Stomach (tissue), 9 donors: ENCODE measurements around the gene TEX261. TPM values are rescaled to one million over a fixed set of nuclear protein-coding genes. Genes with fewer than 3 reads are reported as not detected.

Experiments used
- DNase-seq, 2 donors: peaks; one replicate each; pipeline versions ENCODE4 v3.0.0 to v3.0.0-alpha.2; 2013 to 2019
- H3K27ac ChIP-seq, 5 donors: fragments of 200-600 bp in 4 of 5; sonication (generic) in 4 of 5; one replicate each; pipeline ENCODE4 v1.5.1; 2013 to 2019; ENCODE audit warnings: mild to moderate bottlenecking in 1 of 5, moderate library complexity in 1 of 5
- H3K27me3 ChIP-seq, 3 donors: fragments of 200-600 bp; sonication (generic); one replicate each; pipeline ENCODE4 v1.5.1; 2017 to 2019; ENCODE audit warnings: mixed run types in 1 of 3
- H3K36me3 ChIP-seq, 4 donors: fragments of 200-600 bp; sonication (generic); 1 replicate in 3 of 4; 2 replicates in 1 of 4; pipeline ENCODE4 v1.5.1; 2016 to 2019
- H3K4me1 ChIP-seq, 4 donors: fragments of 200-600 bp; sonication (generic); one replicate each; pipeline ENCODE4 v1.5.1; 2016 to 2019
- H3K4me3 ChIP-seq, 4 donors: fragments of 200-600 bp; sonication (generic) in 3 of 4; one replicate each; pipeline ENCODE4 v1.5.1; 2016 to 2019; ENCODE audit warnings: mild to moderate bottlenecking in 1 of 4
- H3K9me3 ChIP-seq, 4 donors: fragments of 200-600 bp; sonication (generic); one replicate each; pipeline ENCODE4 v1.5.1; 2016 to 2019
- CTCF ChIP-seq, 7 experiments: fragments of 450-650 bp in 4 of 7; fragments of 200-600 bp in 3 of 7; sonication (generic) in 3 of 7; IDR thresholded peaks; one replicate each; pipeline ENCODE4 v1.5.1; 2016 to 2019; ENCODE audit warnings: antibody characterized with exemption in 7 of 7, control low read depth in 2 of 7, mild to moderate bottlenecking in 1 of 7
- EP300 ChIP-seq: sonication (generic); formaldehyde crosslinking; IDR thresholded peaks from one replicate; pipeline ENCODE4 v1.6.1; 2017; ENCODE audit warnings: antibody characterized with exemption
- POLR2A ChIP-seq, 4 donors: fragments of 450-650 bp; IDR thresholded peaks; one replicate each; pipeline ENCODE4 v1.6.1; 2016; ENCODE audit warnings: antibody characterized with exemption in 4 of 4, control low read depth in 2 of 4, mild to moderate bottlenecking in 1 of 4, moderate library complexity in 1 of 4
- POLR2AphosphoS5 ChIP-seq, 3 donors: sonication (generic); formaldehyde crosslinking; IDR thresholded peaks; one replicate each; pipeline ENCODE4 v1.6.1; 2016; ENCODE audit warnings: antibody characterized with exemption in 3 of 3
- WGBS, 5 donors: extraction: QIAGEN DNeasy Blood & Tissue Kit in 3 of 5; methylation state at CpG; one replicate each; pipeline versions ENCODE4 v1.1.5 to v1.1.7; 2013 to 2018; 5-methylcytosine and 5-hydroxymethylcytosine counted together
- intact Hi-C: fragments of 100-400 bp; cut with DNase I; formaldehyde crosslinking; loops from one replicate; pipeline ENCODE4 v1.15.1; 2023; ENCODE audit warnings: low total_unique reads
- polyA plus RNA-seq, 3 donors: library from polyadenylated mRNA; stranded (reverse); fragments of 200-250 nt; gene quantifications; one replicate each; pipeline ENCODE4 v1.2.3, GENCODE V29; 2013
- total RNA-seq, 5 donors: library from RNA; depleted of rRNA; stranded (reverse); fragments of >200 nt; gene quantifications; one replicate each; pipeline versions ENCODE4 v1.1.0 to v1.2.3, GENCODE V29; 2014 to 2016
- donor health status: healthy with polysubstance abuse.
- donor health status: Bipolar disorder and iron deficiency.
- donor health status: healthy.

The TEX261 gene
- total and polyA plus RNA-seq, 8 donors, result 5.2 to 39.1 (median 17.5) TPM

DNA sequence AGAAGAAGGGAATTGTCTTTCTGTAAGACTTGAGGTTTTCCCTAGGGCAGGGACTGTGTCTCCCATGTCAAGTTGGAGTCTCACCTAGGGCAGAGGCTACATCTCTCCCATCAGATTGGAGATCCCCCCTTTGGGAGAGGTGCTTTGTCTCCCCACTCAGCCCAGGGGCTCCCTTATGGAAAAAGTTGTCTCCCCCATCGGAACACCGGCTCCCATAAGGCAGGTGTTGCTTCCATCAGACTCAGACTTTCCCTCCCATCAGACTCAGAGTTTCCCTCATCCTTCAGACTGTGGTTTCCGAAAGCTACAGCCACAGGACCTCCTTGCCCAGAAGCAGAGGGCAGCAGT is 10.5 kb downstream of the TEX261 start:
- WGBS, 5 donors, result 84 to 94% (median 86%) methylated on average over 3 of the region's 3 CpGs
- Histone ChIP-seq H3K27me3 (no peaks in the 10 kb centered on the region), H3K27ac (no peak overlapping the region), H3K4me1 (peaks cover under 1 to 23% (median 12%) of the 10 kb centered on the region in 4 donors), H3K36me3 (peaks cover 34 to 69% (median 52%) of the 10 kb centered on the region in 4 donors), H3K4me3 (no peak overlapping the region), H3K9me3 (no peaks in the 10 kb centered on the region)
- TF ChIP-seq EP300 (no peak), POLR2AphosphoS5 (IDR thresholded peaks at IDR 0.05) (no peak), CTCF (IDR thresholded peaks at IDR 0.05) (no peak), POLR2A (IDR thresholded peaks at IDR 0.05) (no peak)
- intact Hi-C loops, result no loop called here
- no peak for DNase-seq

DNA sequence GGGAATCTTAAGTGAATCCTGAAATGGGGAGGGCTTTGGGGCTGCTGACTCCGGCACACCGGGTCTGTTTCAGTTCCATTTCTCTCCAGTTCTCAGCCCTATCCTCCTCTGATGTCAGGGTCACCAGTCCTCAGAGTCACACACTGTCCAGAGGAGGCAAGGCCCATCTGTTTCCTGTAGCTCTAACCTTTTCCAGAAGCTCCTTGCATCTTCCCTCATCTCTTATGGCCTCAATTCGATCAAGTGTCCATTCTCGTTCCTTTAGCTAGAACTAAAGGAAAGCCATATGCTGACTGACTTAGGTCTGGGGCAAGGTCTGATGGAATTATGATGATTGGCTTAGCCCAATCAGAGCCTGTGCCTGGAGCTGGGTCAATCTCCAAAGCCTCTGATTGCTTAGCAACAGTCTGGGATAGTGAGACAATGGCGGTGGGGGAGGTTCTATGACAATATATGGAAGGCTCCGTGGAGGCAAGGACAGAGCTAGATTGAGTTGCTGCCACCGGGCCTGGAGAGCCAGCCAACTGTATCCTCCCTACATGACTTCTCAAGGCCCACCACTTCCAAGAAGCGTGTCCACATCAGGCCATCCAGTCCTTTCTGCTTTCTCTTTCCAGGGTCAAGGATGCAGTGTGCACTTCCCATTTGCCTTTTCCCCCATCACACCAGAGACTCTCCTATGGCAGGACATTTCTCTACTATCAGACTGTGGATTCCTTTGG is 11.0 kb downstream of the TEX261 start:
- peak in 1 of 2 donors; percentile 22 for DNase-seq
- H3K36me3 ChIP-seq, result peaks cover 29 to 64% (median 47%) of the 10 kb centered on the region in 4 donors
- intact Hi-C loops, result no loop called here
- no peak overlapping the region for H3K27ac ChIP-seq
- H3K9me3 ChIP-seq, result no peaks in the 10 kb centered on the region
- TF ChIP-seq POLR2A (IDR thresholded peaks at IDR 0.05) (no peak), EP300 (no peak), CTCF (IDR thresholded peaks at IDR 0.05) (no peak), POLR2AphosphoS5 (IDR thresholded peaks at IDR 0.05) (no peak)
- H3K4me1 ChIP-seq, result peaks cover 3 to 28% (median 16%) of the 10 kb centered on the region in 4 donors
- WGBS, 5 donors, result 90 to 96% (median 92%) methylated on average over 7 to 8 of the region's 8 CpGs
- peaks cover 0 to 3% (median 0%) of the 10 kb centered on the region in 3 donors for H3K27me3 ChIP-seq
- H3K4me3 ChIP-seq, result no peak overlapping the region

DNA sequence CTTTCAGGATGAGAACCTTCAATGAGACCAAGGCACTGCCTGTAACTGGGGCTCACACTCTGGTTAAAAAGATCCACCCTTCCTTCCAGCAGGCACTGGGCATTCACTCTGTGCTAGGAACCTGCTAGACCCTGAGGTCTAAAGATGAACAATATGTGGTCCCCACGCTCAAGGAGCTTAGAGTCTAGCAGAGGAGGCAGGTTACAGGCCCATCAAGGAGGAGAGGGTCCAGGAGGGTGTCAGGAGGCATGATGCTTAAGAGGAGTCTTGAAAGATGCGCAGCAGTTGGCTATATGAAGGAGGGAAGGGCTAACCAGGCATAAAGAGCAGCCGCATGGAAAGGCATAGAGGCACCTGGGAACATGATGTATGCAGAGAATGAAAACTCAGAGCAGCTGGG is 11.7 kb downstream of the TEX261 start:
- no peaks in the 10 kb centered on the region for H3K9me3 ChIP-seq
- no peak overlapping the region for H3K27ac ChIP-seq
- no peak for DNase-seq
- H3K4me3 ChIP-seq, result no peak overlapping the region
- whole genome bisulfite sequencing, 5 donors, result 95 to 99% (median 96%) methylated on average over 3 of the region's 3 CpGs
- peaks cover 8 to 29% (median 20%) of the 10 kb centered on the region in 4 donors for H3K4me1 ChIP-seq
- H3K27me3 ChIP-seq, result peaks cover 0 to 8% (median 0%) of the 10 kb centered on the region in 3 donors
- intact Hi-C loops, result no loop called here
- TF ChIP-seq POLR2AphosphoS5 (IDR thresholded peaks at IDR 0.05) (no peak), POLR2A (IDR thresholded peaks at IDR 0.05) (no peak), EP300 (no peak), CTCF (IDR thresholded peaks at IDR 0.05) (no peak)
- H3K36me3 ChIP-seq, result peaks cover 22 to 57% (median 40%) of the 10 kb centered on the region in 4 donors

DNA sequence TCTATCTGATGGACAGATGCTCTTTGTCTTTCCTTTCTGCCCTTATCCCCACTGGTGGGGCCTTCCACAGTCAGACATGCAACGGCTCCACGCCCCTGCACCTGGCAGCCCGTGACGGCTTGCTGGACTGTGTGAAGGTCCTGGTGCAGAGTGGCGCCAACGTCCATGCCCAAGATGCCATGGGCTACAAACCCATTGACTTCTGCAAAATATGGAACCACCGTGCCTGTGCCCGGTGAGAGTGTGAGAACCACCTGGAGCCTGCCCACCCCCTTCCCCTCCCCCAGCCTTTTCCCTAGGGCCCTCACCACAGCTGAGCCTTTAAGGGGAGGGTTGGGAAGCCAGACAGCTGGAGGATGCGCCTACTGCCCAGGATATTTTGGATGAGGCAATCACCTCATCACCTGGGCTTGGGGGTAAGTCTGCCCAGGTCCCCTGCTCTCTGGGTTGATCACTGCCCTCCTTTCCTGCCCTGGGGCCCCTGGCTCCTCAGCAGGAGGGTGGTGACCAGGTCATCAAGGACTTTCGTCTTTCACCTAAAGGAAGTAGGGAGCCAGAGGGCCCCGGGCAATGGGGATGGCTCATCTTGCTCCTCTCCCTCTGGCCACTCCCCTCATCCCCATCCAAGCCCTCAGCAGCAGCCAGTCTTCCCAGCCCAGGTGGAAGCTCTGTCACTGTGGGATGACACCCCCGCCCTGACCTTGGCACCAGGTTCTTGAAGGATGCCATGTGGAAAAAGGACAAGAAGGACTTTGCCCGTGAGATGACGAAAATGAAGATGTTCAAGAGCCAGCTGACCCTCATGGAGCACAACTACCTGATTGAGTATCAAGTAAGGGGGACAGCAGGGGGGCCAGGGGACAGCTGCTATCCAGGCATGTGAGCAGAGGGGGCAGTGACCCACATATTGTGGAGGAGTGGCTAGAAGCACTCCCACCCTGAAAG is 12.5 kb downstream of the TEX261 start:
- 81 to 94% (median 90%) methylated on average over 5 to 14 of the region's 14 CpGs for whole genome bisulfite sequencing, 5 donors
- Histone ChIP-seq H3K9me3 (no peaks in the 10 kb centered on the region), H3K27ac (no peak overlapping the region), H3K27me3 (peaks cover 0 to 8% (median 0%) of the 10 kb centered on the region in 3 donors), H3K4me1 (peaks cover 14 to 35% (median 24%) of the 10 kb centered on the region in 4 donors), H3K36me3 (peaks cover 13 to 49% (median 31%) of the 10 kb centered on the region in 4 donors), H3K4me3 (no peak overlapping the region)
- DNase-seq, result peak in 1 of 2 donors; percentile 18
- TF ChIP-seq CTCF (IDR thresholded peaks at IDR 0.05), result no peak
- no peak for TF ChIP-seq POLR2A (IDR thresholded peaks at IDR 0.05)
- intact Hi-C loops, result no loop called here
